Memory B cell (primary cell): ENCODE results near the gene MCOLN1.

Source experiments
- ATAC-seq: fragments of 150-1000 bp; cut with Tn5 transposase; 2 replicates; pipeline ENCODE4 v1.10.0; 2021; ENCODE audit warnings: low read depth, mild to moderate bottlenecking, moderate library complexity
- DNase-seq, 2 donors: peaks; one replicate each; pipeline ENCODE4 v3.0.0; 2022; ENCODE audit warnings: low spot score in 2 of 2
- H3K27ac Mint-ChIP-seq: one replicate; pipeline ENCODE4 v1.8.0; 2022; ENCODE audit warnings: mild to moderate bottlenecking, moderate library complexity, mixed read lengths
- H3K27me3 Mint-ChIP-seq: one replicate; pipeline ENCODE4 v1.8.0; 2022; ENCODE audit warnings: mixed read lengths
- H3K36me3 Mint-ChIP-seq: one replicate; pipeline ENCODE4 v1.8.0; 2022; ENCODE audit warnings: mild to moderate bottlenecking, mixed read lengths
- H3K4me1 Mint-ChIP-seq: one replicate; pipeline ENCODE4 v1.8.0; 2022; ENCODE audit warnings: mixed read lengths
- H3K4me3 Mint-ChIP-seq: one replicate; pipeline ENCODE4 v1.8.0; 2022; ENCODE audit warnings: mild to moderate bottlenecking, moderate library complexity, mixed read lengths
- H3K9me3 Mint-ChIP-seq: one replicate; pipeline ENCODE4 v1.8.0; 2022; ENCODE audit warnings: mixed read lengths

The MCOLN1 gene

DNA sequence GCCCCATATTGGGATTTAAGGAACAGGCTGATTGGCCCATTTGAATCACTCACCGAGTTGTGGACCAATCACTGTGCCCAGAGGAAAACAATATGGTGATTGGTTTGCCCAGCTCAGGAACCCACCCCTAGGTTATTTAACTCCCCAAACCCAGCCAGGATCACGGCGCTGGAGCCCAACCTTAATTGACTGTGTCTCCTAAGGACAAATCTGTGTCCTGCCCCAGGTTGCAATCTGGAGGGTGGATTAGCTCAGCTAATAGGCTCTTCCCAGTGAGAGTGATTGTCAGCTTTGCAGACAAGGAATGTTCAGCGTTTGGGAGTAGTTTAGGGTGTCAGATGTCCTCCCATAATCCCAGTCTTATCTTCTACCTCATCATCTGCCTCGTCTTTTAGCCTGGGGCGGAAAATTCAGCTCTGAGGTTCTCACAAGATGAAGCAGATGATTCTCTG, 10.0 kb upstream of the MCOLN1 start:
- Mint-ChIP-seq H3K27me3 (peaks cover 22% of the 10 kb centered on the region), H3K4me3 (no peak overlapping the region), H3K27ac (no peak overlapping the region), H3K4me1 (peaks cover 5% of the 10 kb centered on the region), H3K36me3 (peaks cover 3% of the 10 kb centered on the region), H3K9me3 (no peaks in the 10 kb centered on the region)
- ATAC-seq (no peak), DNase-seq (no peak)

GRCh38 chr19:7513809-7514642, 8.4 kb upstream of the MCOLN1 start:
- Mint-ChIP-seq H3K4me3 (no peak overlapping the region), H3K9me3 (no peaks in the 10 kb centered on the region), H3K36me3 (peaks cover 5% of the 10 kb centered on the region), H3K27me3 (peaks cover 16% of the 10 kb centered on the region), H3K4me1 (peaks cover 9% of the 10 kb centered on the region), H3K27ac (no peak overlapping the region)
- no peak for ATAC-seq
- no peak for DNase-seq

DNA sequence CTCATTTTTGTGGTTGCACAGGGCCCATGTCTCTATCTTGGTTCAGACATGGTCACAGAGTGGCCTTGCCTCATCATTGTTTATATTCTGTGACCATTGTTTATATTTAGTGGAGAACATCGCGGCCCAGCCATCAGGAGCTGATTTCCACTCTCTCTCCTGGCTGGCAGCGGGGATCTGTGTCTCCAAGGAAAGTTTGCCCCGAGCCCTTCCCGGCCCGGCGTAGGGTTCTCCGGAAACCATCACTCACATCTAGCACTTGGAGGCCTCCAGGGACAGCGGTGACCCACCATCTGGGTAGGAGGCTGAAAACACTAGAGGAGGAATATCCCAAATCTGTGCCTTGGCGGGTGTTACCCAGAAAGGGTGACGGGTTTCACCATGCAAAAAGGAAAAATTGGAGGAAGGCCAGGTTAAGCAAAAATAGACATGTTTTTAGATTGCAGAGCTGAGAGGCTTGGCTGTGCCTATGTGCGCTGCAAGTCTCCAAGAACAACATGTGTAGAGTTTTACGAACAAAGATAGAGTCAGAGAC, 7.2 kb upstream of the MCOLN1 start:
- no peak for ATAC-seq
- Mint-ChIP-seq H3K27ac (peak overlapping the region; percentile 62), H3K4me3 (peak overlapping the region; percentile 91), H3K36me3 (peaks cover 5% of the 10 kb centered on the region), H3K27me3 (peaks cover 13% of the 10 kb centered on the region), H3K9me3 (no peaks in the 10 kb centered on the region), H3K4me1 (peaks cover 9% of the 10 kb centered on the region)
- no peak for DNase-seq

DNA sequence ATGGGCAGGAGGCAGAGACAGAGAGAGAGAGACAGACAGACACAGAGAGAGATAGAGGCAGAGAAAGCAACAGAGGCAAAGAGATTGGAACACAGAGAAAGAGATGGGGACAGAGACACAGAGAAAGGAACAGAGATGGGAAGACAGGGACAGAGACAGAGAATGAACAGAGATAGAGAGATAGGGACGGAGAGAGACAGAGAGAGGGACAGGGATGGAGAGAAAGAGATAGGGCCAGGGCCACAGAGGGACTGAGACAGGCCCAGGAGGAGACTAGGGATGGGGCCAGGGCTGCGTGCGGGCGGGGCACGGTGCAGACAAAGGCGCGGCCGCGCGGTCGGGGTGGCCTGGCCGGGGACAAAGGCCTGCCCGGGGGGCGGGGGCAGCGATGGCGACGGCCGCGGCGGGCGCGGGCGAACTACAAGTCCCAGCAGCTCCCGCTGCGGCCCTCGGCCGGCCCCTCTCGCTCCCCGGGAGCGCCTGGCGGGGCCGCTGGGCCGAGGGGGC, 6.7 kb upstream of the MCOLN1 start, which contains the start of gene ZNF358:
Gene ZNF358 (plus strand): TSS at position 459 of the 507 bp plus-strand sequence. CDS start 3,140 bp downstream, outside the sequence.
- no peaks in the 10 kb centered on the region for H3K9me3 Mint-ChIP-seq
- H3K27me3 Mint-ChIP-seq = peaks cover 12% of the 10 kb centered on the region
- DNase-seq (no peak), ATAC-seq (peak; percentile 91)
- peak within 1 kb of the TSS; percentile 62 for H3K27ac Mint-ChIP-seq
- H3K4me3 Mint-ChIP-seq = peak within 1 kb of the TSS; percentile 91
- peaks cover 9% of the 10 kb centered on the region for H3K4me1 Mint-ChIP-seq
- peaks cover 5% of the 10 kb centered on the region for H3K36me3 Mint-ChIP-seq

GRCh38 chr19:7516333-7516732, 6.1 kb upstream of the MCOLN1 start:
- Mint-ChIP-seq H3K4me1 (peaks cover 9% of the 10 kb centered on the region), H3K4me3 (peak overlapping the region; percentile 60), H3K27ac (no peak overlapping the region), H3K27me3 (peaks cover 12% of the 10 kb centered on the region), H3K36me3 (peaks cover 5% of the 10 kb centered on the region), H3K9me3 (no peaks in the 10 kb centered on the region)
- DNase-seq (no peak), ATAC-seq (no peak)

DNA sequence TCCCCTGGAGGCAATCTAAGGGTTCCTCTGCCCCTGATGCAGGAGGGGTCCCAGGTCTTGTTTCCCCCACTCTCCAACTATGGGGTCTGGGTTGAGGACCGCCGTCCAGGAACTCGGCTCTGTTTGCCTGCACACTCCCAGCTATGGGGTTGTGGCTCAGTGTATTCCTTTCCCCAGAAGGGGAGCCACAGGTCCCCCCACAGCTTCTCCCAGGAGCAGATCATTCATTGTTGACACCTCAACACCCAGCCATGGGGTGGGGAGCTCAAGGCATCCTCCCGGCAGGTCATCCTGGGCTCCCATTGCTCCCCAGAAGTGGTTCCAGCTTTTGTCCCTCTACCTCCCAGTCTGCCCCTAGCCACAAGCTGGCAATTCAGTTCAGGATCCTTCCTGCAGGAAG, 5.5 kb upstream of the MCOLN1 start:
- Mint-ChIP-seq H3K4me1 (peaks cover 11% of the 10 kb centered on the region), H3K27ac (no peak overlapping the region), H3K4me3 (peak overlapping the region; percentile 60), H3K27me3 (peaks cover 12% of the 10 kb centered on the region), H3K9me3 (no peaks in the 10 kb centered on the region), H3K36me3 (peaks cover 5% of the 10 kb centered on the region)
- ATAC-seq = no peak
- no peak for DNase-seq

- peaks cover 5% of the 10 kb centered on the region for H3K36me3 Mint-ChIP-seq
- no peaks in the 10 kb centered on the region for H3K9me3 Mint-ChIP-seq
- H3K4me1 Mint-ChIP-seq = peaks cover 20% of the 10 kb centered on the region
- peaks cover 8% of the 10 kb centered on the region for H3K27me3 Mint-ChIP-seq
- H3K4me3 Mint-ChIP-seq = no peak overlapping the region
- DNase-seq (no peak), ATAC-seq (no peak)
- no peak overlapping the region for H3K27ac Mint-ChIP-seq
Measured at GRCh38 chr19:7519361-7520130, 2.9 kb upstream of the MCOLN1 start.

DNA sequence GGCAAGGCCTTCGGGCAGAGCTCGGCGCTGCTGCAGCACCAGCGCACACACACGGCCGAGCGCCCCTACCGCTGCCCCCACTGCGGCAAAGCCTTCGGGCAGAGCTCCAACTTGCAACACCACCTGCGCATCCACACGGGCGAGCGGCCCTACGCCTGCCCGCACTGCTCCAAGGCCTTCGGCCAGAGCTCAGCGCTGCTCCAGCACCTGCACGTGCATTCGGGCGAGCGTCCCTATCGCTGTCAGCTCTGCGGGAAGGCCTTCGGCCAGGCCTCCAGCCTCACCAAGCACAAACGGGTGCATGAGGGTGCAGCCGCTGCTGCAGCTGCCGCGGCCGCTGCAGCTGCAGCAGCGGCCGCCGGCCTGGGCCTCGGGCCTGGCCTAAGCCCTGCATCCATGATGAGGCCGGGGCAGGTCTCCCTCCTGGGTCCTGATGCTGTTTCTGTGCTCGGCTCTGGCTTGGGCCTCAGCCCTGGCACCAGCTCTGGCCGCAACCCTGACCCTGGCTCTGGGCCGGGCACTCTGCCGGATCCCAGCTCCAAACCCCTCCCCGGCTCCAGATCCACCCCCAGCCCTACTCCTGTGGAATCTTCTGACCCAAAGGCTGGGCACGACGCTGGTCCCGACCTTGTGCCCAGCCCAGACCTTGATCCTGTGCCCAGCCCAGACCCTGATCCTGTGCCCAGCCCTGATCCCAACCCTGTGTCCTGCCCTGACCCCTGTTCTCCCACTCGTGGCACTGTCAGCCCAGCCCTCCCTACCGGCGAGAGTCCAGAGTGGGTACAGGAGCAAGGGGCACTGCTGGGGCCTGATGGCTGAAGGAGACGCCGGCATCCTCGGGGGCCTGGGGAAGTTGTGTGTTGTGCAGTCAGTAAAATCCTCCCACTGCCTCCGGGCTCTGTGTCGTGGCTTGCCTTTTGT, 2.0 kb upstream of the MCOLN1 start:
- no peak overlapping the region for H3K4me3 Mint-ChIP-seq
- no peak overlapping the region for H3K27ac Mint-ChIP-seq
- peaks cover 19% of the 10 kb centered on the region for H3K4me1 Mint-ChIP-seq
- DNase-seq (no peak), ATAC-seq (no peak)
- H3K27me3 Mint-ChIP-seq = peaks cover 5% of the 10 kb centered on the region
- H3K36me3 Mint-ChIP-seq = peaks cover 5% of the 10 kb centered on the region
- H3K9me3 Mint-ChIP-seq = no peaks in the 10 kb centered on the region

DNA sequence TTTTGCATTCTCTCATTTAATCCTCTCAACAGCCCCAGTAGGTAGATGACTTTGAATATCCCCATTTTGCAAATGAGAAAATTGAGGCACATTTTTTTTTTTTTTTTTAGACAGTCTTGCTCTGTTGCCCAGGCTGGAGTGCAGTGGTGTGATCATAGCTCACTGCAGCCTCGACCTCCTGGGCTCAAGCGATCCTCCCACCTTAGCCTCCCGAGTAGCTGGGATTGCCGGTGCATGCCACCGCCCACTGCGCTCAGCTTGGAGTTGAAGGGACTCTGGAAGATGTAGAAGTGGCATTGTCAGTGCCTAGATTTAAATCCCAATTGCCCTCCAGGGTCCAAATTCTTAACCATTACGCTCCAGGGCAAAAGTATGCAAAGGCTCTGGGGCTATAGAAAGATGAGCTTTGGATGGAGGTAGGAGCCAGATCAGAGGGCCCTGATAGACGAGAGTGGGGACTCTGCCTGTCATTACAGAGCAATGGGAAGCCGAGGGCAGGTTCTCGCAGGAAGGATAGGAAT, 813 bp upstream of the MCOLN1 start:
- Mint-ChIP-seq H3K36me3 (peaks cover 4% of the 10 kb centered on the region), H3K27ac (peak overlapping the region; percentile 24), H3K4me1 (peaks cover 18% of the 10 kb centered on the region), H3K27me3 (peaks cover 1% of the 10 kb centered on the region), H3K4me3 (peak overlapping the region; percentile 87), H3K9me3 (no peaks in the 10 kb centered on the region)
- no peak for DNase-seq
- no peak for ATAC-seq

DNA sequence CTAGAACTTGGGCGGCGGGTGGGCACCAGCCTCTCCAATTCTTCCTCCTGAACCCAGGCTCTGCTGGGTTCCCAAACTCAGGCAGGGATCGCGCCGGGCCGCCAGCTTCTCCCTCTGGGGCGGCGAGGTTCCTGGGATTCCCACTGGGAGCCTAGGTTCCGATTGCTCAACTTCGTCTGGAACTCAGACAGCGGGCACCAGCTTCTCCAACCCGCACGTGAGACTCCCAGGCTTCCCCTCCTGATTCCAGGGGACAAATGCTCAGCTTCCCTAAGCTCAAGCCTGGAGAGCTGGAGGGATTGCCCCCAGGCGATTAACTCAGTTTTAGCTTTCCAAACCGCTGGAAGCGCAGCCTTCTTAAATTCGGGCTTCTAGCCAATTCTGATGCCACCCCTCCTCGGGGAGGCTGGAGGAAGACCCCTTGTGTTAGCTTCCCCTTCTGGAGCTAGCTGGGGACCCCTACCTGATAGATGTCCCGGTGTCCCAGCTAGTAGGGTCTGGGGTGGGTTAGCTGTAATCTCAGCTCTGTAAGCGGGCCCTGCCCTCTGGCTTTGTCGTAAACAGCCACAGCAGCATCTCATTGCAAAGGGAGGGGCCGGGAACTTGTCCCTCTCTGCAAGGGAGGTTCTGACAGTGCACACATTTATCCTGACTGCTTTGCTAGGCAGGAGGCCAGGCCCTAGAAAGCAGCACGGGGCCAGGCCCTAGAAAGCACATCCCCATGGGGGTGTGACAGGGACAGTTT, 671 bp downstream of the MCOLN1 start:
- DNase-seq (no peak), ATAC-seq (no peak)
- Mint-ChIP-seq H3K36me3 (peaks cover 7% of the 10 kb centered on the region), H3K27me3 (no peaks in the 10 kb centered on the region), H3K27ac (peak overlapping the region; percentile 74), H3K4me3 (peak overlapping the region; percentile 79), H3K4me1 (peaks cover 16% of the 10 kb centered on the region), H3K9me3 (no peaks in the 10 kb centered on the region)

DNA sequence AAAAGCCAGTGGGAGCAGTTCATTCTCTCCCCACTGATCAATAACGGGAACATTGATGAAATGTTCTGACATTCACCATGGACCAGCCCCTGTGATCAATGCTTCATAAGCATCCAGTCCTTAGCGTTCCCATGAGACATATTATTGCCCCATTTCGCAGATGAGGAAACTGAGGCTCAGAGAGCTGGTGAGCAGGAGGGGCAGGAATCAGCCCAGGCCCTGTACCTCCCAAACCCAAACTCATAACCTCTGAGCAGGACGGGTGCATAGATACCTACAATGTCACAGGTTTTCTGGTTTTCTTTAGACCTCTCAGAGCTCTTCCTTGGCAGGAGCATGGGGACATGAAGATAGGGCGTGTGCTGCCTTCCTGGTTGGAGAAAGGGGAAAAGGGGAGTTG, 2.1 kb downstream of the MCOLN1 start:
- H3K4me3 Mint-ChIP-seq = no peak overlapping the region
- H3K4me1 Mint-ChIP-seq = peaks cover 14% of the 10 kb centered on the region
- no peaks in the 10 kb centered on the region for H3K9me3 Mint-ChIP-seq
- H3K36me3 Mint-ChIP-seq = peaks cover 7% of the 10 kb centered on the region
- no peak for DNase-seq
- no peaks in the 10 kb centered on the region for H3K27me3 Mint-ChIP-seq
- H3K27ac Mint-ChIP-seq = no peak overlapping the region
- ATAC-seq = no peak

DNA sequence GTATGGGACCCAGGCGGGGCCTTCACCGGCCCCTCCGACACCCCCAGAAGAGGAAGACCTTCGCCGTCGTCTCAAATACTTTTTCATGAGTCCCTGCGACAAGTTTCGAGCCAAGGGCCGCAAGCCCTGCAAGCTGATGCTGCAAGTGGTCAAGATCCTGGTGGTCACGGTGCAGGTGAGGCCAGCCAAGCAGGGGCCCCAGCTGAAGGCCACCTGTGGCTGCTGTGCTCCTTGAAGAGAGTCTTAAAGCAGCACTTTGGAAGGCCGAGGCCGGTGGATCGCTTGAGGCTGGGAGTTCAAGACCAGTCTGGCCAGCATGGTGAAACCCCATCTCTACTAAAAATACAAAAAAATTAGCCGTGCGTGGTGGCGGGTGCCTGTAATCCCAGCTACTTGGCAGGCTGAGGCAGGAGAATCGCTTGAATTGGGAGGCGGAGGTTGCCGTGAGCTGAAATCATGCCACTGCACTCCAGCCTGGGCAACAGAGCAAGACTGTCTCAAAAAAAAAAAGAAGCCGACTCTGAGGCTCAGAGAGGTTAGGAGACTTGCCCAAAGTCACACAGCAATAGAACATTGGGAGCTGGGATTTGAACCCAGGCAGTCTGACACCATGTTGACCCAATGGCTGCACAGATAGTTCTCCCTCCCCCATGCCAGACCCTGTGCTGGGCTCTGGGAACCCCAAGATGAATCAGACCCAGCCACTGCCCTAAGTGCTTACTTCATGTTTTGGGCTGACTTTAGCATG, 2.7 kb downstream of the MCOLN1 start:
- DNase-seq (no peak), ATAC-seq (no peak)
- Mint-ChIP-seq H3K27me3 (no peaks in the 10 kb centered on the region), H3K4me3 (no peak overlapping the region), H3K36me3 (peaks cover 7% of the 10 kb centered on the region), H3K27ac (no peak overlapping the region), H3K9me3 (no peaks in the 10 kb centered on the region), H3K4me1 (peaks cover 14% of the 10 kb centered on the region)
